Measurements from ENCODE around the gene VAV2.

VAV2 gene

DNA sequence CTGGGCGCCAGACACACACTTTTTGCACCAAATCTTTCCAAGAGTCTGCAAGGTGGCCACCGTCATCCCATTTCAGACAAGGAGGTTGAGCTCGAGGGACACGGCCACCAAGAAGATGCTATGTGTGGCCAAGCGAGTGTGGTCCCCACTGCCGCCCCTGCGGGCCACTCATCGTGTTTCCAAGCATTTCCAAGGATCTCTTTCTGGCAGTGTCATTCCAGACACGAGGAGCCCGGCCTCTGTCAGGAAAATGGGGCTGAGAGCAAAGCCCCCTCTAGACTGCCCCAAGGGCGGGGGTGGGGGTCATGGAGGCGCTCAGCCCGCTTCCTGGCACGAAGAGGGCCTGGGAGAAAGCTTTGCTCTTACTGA, 10.6 kb downstream of the VAV2 start:
- DNase-seq: no peak

- DNase-seq: no peak
These were observed 11.1 kb downstream of the VAV2 start for GRCh38 chr9:133980864-133981588.

- no peak for DNase-seq
These were observed 11.9 kb downstream of the VAV2 start for GRCh38 chr9:133979921-133980863.

GRCh38 chr9:133979273-133979920, 12.7 kb downstream of the VAV2 start:
- peak in 1 of 51 donors; percentile 32 for DNase-seq

GRCh38 chr9:133978899-133979272, 13.2 kb downstream of the VAV2 start:
- DNase-seq: no peak

GRCh38 chr9:133978226-133978898, 13.8 kb downstream of the VAV2 start:
- DNase-seq: no peak

GRCh38 chr9:133977421-133978201, 14.5 kb downstream of the VAV2 start:
- no peak for DNase-seq

DNA sequence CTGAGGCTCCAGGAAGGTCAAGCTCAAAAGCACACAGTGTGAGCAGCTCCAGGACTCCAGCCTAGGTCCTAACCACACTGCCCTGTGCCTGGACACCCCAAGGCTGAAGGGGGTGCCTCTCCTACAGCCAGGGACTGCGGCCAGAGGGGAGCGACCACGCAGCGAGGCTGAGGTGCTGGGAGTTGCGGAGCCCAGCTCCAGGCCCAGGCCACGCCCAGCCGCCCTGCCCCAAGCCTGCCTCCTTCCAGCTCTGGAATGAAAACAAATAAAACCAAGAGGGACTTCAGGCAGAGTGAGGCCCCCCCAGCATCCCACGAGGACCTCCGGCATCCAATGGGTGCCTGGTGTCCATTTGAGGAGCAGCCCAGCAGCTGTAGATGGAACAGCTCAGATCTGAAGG, 15.2 kb downstream of the VAV2 start:
- DNase-seq: no peak

- no peak for DNase-seq
These were observed 15.8 kb downstream of the VAV2 start for GRCh38 chr9:133976191-133976861.

DNA sequence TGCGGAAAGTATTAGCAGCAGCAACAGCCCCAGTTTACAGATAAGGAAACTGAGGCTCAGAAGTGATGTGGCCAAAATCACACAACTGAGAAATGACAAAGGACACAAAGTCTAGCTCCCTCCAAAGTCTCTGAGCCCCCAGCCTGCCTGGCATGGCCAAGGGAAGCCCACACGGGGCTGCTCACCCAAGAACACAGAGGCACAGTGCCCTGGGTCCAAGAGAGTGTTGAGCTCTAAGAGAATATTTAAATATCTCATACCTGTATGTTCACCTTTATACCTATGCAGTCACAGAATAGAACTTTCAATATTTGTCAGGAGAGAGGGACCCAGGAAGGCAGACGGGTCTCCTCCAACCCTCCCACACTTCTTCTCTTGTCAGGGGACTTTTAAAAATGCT, 16.6 kb downstream of the VAV2 start:
- DNase-seq: no peak

DNA sequence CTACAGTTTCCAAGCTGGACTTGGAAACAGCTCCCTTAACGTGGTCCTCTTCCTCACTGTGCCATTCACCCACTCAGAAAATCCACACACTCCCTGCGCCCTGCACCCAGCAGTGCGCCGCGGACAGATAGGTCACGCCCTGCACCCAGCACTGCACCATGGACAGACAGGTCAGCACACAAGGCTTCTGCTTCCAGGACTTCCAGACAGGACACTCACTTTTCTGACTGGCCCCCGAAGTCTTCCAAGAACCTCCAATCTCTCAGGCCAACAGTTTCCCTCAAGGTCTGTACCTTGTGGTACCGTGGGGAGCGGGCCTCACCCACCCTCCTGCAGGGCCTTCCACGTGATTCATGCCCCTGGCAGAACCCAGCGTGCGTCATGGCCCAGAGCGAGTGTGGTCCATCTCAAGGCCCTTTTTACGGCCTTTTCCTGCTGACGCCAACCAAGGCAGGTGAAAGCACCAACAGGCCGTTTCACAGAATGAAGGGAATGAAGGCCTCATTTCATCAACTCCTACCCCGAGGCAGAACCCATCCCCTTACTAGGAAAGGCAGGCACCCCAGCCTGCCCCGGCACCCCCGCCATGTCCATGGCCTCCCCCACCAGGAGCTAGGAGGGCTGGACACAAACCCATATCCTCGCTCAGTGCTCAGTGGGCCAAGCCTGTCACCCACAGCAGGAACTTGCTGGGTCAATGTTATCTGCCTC, 17.3 kb downstream of the VAV2 start:
- DNase-seq: no peak

DNA sequence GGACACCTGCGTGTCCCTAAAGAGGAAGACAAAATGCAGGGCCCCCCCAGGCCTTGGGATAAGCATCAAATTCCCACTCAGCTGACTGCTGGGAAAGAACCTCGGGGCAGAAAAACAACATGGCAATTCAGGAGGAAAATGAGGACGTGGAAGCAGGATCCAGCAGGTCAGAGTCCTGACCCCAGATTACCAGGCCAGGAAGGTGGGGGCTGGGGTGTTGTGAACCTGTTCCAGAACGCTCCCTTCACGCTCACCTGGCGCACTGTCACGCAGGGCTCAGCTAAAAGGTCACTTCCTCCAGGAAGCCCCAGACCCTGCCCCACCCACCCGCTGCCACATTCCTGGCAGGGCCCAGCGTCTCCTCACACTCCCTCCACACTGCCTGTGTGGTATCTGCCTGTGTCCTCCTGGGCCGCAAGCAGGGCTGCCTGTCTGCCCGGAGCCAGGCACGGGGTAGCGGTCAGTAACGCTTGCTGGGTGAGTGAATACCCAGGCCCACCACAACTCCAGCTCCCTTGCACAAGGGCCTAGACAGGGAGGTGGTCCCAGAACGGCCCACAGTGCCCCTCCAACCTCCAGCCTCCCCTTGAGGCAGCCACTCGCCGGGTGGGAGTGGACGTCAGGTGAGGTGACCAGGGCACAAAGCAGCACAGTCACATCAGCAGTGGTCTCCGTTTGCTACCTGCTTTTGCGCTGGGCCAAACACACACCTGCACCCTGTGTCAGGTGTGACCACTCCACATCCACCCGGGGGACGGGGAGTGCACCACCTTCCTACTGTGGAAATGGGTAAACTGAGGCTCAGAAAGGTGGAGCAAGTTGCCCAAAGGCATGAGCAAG, 18.1 kb downstream of the VAV2 start:
- no peak for DNase-seq

DNA sequence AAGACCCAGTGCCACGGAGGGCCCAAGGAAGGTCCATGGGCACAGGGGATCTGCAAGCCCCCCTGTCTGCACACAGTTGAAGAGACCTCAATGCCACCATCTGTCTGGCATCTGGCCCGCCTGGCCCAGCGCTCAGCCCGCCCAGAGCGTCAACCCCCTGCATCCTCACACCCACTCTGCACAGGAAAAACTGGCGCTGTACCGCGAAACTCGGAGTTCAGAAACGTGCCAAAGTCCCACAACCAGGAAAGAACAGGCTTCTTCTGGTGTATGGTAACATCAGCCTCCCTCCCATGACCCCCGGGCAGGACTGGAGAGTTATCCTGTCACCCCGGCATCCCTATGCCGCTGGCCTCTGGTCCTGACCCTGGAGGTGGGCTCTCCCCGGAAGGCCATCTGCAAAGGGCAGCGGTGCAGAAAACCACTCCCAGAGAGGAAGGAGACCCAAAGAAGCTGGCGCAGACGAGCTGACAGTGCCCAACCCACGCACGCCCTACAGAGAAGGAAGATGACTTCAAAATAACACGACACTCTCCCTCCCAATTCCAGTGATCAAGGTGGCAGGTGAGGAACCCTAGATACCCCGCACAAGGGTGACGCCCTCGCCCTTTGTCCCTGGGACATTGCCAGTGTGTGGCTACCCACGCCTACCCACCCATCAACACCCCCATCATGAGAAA, 18.9 kb downstream of the VAV2 start:
- DNase-seq: no peak

DNA sequence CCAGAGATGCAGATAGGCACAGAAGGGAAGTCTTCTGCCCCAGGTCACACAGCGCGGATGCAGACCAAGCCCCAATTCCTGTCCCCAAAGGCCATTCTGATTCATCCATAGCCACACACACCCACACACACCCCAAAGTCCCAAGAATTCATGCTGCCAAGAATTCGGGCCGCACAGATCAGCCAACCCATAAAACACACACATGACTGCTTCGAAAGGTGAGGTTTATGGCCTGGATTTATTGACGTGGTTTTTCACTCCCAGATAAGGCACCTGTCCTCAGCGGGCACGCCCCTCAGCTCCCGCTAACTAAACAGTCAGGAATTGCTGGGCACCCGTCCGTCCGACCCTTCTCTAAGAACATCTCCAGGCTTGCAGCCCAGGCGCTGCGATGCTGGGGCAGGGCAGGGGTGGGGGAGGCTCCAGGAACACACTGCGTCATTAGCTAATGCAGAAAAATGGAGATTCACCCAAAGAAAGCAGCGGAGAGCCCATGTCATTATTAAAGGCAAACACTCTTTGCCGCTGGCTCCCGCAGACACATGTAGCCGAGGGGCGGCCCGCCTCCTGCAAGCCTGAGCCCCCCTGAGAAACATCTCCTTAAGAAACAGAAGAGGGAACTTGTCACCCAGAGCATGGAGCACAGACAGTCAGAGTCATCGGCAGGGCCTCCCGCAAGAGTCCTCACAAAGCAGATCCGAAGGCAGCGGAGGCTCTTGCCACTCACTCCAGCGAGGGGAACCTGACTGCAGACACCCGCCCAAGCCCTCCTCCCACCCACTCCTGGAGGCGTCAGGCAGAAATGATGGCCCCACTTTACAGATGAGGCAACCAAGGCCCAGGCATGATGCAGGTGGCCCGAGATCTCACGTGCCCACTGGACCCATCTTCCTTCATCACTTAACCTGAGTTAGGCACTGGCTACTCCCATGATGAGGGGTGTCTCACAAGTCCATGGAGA, 19.9 kb downstream of the VAV2 start:
- DNase-seq: no peak

GRCh38 chr9:133971121-133971951, 20.8 kb downstream of the VAV2 start:
- DNase-seq: no peak

DNA sequence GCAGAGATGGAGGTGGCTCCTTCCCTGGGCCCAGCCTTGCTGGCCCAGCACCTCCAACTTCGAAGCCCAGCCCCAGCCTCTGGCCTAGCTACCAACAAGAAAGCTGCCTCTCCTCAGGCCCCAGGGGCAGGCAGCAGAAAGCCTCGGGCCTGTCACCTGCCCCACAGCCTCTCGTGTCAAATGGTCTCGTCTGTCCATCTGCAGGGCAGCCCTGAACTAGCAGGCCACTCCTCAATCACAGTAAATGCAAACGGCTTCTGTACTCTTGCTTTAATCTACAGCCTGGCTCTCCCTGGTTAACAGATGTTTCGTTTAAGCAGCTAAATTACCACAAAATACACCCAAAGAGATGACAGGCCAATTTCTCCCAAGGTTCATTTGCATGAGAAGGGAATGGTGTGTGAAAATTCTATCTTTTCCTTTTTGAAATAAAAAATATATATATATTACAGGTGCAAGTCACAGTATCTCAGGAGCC, 21.5 kb downstream of the VAV2 start:
- no peak for DNase-seq
